SU-DHL-6 (cell line): ENCODE data around the gene S100A1.

Experiments used
- EZH2phosphoT487 ChIP-seq: fragments of 200-600 bp; sonication (generic), shearing (Covaris generic); conservative IDR thresholded peaks from 2 replicates; pipeline ENCODE4 v1.6.1; 2018; ENCODE audit warnings: mild to moderate bottlenecking, antibody characterized with exemption, low read length, moderate library complexity, mixed read lengths
- TF ChIP-seq, protein P1 (sequence below): fragments of 200-600 bp; sonication (generic); IDR thresholded peaks from one replicate; pipeline ENCODE4 v1.5.1; 2017; ENCODE audit warnings: antibody characterized with exemption, mild to moderate bottlenecking, low read length, moderate library complexity; ENCODE audit not compliant: insufficient read depth, poor library complexity, severe bottlenecking

DNA sequence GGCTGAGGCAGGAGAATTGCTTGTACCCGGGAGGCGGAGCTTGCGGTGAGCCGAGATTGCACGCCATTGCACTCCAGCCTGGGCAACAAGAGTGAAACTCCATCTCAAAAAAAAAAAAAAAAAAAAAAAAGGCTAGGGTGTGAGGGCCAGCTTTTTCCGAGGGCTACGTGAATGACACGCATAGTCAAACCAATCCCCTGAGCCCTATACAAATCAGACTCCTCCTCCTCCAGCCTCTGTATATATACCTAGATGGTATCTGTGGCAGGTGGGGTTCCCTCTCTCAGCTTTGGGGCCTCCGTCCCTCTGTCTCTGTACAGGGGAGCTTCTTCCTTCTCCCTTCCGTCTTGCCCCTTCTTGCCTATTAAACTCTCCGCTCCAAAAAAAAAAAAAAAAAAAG is 22.0 kb upstream of the S100A1 start:
- TF ChIP-seq, protein P1, sequence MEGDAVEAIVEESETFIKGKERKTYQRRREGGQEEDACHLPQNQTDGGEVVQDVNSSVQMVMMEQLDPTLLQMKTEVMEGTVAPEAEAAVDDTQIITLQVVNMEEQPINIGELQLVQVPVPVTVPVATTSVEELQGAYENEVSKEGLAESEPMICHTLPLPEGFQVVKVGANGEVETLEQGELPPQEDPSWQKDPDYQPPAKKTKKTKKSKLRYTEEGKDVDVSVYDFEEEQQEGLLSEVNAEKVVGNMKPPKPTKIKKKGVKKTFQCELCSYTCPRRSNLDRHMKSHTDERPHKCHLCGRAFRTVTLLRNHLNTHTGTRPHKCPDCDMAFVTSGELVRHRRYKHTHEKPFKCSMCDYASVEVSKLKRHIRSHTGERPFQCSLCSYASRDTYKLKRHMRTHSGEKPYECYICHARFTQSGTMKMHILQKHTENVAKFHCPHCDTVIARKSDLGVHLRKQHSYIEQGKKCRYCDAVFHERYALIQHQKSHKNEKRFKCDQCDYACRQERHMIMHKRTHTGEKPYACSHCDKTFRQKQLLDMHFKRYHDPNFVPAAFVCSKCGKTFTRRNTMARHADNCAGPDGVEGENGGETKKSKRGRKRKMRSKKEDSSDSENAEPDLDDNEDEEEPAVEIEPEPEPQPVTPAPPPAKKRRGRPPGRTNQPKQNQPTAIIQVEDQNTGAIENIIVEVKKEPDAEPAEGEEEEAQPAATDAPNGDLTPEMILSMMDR = no peak
- no peak for TF ChIP-seq EZH2phosphoT487
